Cardiac atrium fibroblast (primary cell): ENCODE data around the gene CRY1. TPM values are rescaled to one million over a fixed set of nuclear protein-coding genes. Genes with fewer than 3 reads are reported as not detected.

Experiments used
- total RNA-seq: library from RNA; depleted of rRNA; stranded (reverse); fragments of >200 nt; gene quantifications from 2 replicates; pipeline ENCODE4 v1.2.3, GENCODE V29; 2015

CRY1 gene
- total RNA-seq: 10.5 and 19.4 TPM in 2 replicates

DNA sequence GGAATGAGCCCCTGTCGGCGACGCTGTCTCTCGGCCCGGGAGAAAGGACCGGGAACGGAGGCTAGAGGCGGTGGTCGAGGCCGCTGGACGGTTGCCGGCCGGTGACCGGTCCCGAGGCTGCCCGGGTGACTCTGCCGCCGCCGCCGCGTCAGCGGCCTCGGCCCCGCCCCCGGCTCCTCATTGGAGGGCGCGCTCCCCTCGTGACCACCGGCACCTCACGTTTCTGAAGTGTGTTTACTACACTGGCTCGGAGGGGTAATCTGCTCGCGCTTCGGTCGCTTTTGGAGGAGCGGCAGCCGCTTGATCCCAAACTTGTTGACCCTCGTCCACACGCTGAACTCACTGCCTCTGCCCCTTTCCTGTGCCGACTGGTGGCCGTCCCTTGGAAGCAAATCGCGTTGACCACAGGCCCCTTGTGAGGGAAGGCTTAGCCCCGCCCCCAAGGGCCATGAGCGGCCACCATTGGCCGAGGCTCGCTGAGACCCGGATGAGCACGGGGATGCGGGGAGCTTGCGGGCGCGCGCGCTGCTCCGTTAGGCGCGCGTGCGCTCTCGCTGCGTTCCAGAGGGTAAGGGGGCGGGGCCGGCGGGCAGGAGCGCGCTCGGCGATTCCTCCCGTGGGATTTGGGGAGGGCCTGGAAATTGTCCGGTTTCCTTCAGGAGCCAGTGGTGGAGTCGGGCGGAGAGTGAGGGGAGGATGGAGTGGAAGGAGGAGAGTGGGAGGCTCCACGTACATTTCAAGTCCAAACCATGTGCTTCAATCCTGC is at the start of gene CRY1:
TSS of gene CRY1 (minus strand) at position 133 of the 766 bp plus-strand sequence. CDS start 588 bp downstream, outside the sequence.

DNA sequence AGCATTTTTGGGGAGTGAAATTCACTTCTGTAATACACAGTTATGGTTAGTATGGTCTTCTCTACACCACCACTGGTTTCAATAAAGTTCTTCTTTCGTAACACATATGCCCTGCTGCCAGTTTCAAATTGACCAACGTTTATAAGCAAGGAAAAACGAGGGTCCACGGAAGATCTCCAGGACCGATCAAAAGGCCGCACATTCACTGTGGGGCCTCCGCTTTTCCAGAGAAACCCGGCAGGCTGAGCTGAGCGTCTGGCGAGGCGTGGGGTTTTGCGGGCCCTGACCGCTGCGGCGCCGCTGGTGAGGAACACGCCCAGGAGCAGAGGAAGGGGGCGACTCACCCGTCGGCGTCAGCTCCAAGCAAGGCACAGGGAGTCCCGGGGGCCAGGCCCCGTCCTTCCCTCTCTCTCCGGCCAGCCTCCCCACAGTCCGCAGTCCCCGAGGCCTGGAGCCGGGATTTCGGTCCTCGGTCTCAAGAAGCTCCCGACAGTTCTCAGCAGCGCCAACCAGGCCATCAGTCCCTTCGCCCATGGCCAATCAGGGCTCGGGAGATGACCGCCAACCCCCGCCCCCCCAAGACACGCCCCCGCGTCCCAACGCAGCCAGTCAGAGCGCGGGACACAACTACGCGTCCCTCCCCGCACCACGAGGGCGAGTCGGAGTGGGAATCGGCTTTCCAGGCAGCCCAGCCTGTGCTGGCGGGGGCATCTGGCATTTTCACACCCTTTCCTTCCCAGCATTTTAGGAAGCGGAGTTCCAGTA is 106.5 kb downstream of the CRY1 start, which contains the start of gene MTERF2:
TSS of gene MTERF2 (minus strand) at position 522 of the 765 bp plus-strand sequence. CDS start 8,432 bp downstream, outside the sequence.

DNA sequence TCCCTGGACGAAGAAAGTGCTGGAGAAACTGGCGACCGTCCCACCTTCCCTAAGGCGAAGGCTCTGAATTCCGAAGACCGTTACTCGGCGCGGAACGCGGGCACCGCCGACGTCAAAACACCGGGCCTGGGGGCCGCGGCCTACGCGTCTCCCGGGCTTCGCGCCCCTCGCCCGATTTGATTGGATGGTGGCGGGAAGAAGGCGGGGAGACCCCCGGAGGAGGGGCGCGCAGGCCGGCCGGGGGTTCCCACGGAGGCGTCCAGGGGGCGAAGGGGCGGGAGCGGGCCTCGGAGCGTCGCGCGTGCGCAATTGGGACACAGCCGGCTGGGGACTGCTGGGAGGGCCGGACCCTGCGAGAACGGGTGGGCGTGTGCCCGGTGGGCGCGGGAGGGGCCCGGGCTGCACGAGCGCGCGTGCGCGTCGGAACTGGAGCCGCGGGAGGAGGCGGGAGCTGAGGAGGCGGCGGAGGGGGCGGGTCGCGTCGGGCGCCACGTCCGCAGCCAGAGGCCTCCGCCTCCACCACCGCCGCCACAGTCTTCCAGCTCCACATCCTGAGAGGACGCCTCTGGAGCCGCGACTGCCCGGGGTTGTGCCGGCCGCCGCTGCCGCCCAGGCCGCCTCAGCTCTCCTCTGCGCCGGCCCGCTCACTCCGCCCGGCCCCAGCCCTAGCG is 137.8 kb downstream of the CRY1 start, which contains the start of gene TMEM263:
TSS of gene TMEM263 (plus strand) at position 531 of the 671 bp plus-strand sequence. CDS start 11,210 bp downstream, outside the sequence.

Other genes with a start within 250 kb of the CRY1 start
- gene TMEM263, start 137.6 kb downstream of the CRY1 start, total RNA-seq: 123 and 127 TPM in 2 replicates
- 2.4 and 6.1 TPM in 2 replicates for gene MTERF2, start 106.4 kb downstream of the CRY1 start, total RNA-seq